Vagina (tissue), 2 donors: ENCODE results near the gene TMEM208.

Experiments
- POLR2A ChIP-seq, 2 donors: fragments of 450-650 bp; IDR thresholded peaks; one replicate each; pipeline ENCODE4 v1.6.1; 2017; ENCODE audit warnings: antibody characterized with exemption in 2 of 2, mild to moderate bottlenecking in 2 of 2, moderate library complexity in 2 of 2
- POLR2AphosphoS5 ChIP-seq, 2 donors: sonication (generic); formaldehyde crosslinking; IDR thresholded peaks; one replicate each; pipeline ENCODE4 v1.9.0; 2017; ENCODE audit warnings: antibody characterized with exemption in 2 of 2, mild to moderate bottlenecking in 2 of 2, low read depth in 1 of 2; ENCODE audit not compliant: insufficient read depth in 1 of 2
- TF ChIP-seq, protein P1 (sequence below), 3 experiments: fragments of 450-650 bp in 2 of 3; fragments of 200-600 bp in 1 of 3; sonication (generic) in 1 of 3; IDR thresholded peaks; one replicate each; pipeline ENCODE4 v1.5.1; 2017 to 2019; ENCODE audit warnings: antibody characterized with exemption in 3 of 3, mild to moderate bottlenecking in 2 of 3, moderate library complexity in 2 of 3

DNA sequence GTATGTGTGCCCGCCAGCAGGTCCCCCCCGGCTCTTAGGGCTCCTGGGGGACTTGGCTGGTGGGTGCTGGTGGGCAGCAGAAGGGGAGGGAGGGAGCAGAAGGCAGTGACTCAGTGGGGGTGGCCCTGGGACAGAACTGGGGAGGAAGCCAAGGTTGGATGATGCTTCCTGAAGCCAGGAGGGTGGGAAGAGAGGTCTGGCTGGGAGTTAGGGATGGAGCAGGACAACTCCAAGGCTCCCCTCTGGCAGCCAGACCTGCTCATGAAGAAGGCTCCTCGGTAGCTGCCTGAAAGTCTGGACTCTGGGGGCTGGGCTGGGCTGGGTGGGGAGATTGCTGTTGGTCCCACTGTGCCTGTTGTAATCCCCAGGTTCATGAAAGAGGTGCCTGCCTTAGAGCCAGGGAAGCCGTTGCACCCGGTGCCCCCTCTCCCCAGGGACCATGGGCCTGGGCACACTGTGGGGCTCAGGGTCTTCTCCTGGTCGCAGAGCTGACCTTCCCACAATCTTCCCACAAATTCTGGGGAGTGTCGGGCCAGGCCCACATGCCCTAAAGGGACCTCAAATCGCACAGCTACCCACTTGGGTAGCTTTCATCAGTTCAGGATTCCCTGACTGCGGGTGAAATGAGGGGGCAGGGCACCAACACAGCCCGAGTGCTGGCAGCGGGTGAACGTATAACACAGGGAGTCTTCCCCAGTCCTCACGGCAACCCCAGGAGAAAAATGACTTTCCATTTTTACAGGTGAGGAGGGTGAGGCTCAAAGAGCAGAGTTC, 51.3 kb downstream of the TMEM208 start:
- TF ChIP-seq, protein P1, sequence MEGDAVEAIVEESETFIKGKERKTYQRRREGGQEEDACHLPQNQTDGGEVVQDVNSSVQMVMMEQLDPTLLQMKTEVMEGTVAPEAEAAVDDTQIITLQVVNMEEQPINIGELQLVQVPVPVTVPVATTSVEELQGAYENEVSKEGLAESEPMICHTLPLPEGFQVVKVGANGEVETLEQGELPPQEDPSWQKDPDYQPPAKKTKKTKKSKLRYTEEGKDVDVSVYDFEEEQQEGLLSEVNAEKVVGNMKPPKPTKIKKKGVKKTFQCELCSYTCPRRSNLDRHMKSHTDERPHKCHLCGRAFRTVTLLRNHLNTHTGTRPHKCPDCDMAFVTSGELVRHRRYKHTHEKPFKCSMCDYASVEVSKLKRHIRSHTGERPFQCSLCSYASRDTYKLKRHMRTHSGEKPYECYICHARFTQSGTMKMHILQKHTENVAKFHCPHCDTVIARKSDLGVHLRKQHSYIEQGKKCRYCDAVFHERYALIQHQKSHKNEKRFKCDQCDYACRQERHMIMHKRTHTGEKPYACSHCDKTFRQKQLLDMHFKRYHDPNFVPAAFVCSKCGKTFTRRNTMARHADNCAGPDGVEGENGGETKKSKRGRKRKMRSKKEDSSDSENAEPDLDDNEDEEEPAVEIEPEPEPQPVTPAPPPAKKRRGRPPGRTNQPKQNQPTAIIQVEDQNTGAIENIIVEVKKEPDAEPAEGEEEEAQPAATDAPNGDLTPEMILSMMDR (IDR thresholded peaks at IDR 0.05), result no peak
- TF ChIP-seq POLR2A (IDR thresholded peaks at IDR 0.05) (no peak), POLR2AphosphoS5 (IDR thresholded peaks at IDR 0.05; ENCODE audit: insufficient read depth in 1 of 2, low read depth in 1 of 2) (no peak)
